HEK293 (cell line): Measurements from ENCODE around the gene CCHCR1.
"Not testable (repeated sequence)": the region's sequence is repeated elsewhere in the genome, so short reads cannot be mapped to it uniquely, and the experiment has no call there.

Source experiments
- CTCF ChIA-PET: fragments of 350-600 bp; formaldehyde crosslinking; extraction: SDS; loops from one replicate; lab custom pipeline; 2021; ENCODE audit warnings: antibody characterized with exemption; lab: Yijun Ruan, JAX
- POLR2A ChIA-PET: fragments of 300-600 bp; formaldehyde crosslinking; extraction: SDS; loops from one replicate; lab custom pipeline; 2020; ENCODE audit warnings: antibody characterized with exemption, inconsistent platforms; lab: Yijun Ruan, JAX
- H3K27ac ChIP-seq: fragments of 200-500 bp; sonication (Bioruptor generic); 2 replicates; pipeline ENCODE4 v1.5.1; 2014; ENCODE audit warnings: low read depth, low read length, control low read depth, inconsistent platforms; ENCODE audit errors: extremely low read depth
- H3K36me3 ChIP-seq, 2 experiments: fragments of 200-500 bp in 1 of 2; sonication (Bioruptor generic) in 1 of 2; 1 replicate in 1 of 2; 2 replicates in 1 of 2; pipeline ENCODE4 v1.5.1; 2014 to 2017; ENCODE audit warnings: inconsistent platforms in 2 of 2, low read length in 2 of 2; ENCODE audit not compliant: control insufficient read depth in 2 of 2, insufficient read depth in 1 of 2
- H3K4me1 ChIP-seq: fragments of 200-500 bp; sonication (Bioruptor generic); 2 replicates; pipeline ENCODE4 v1.5.1; 2014; ENCODE audit warnings: mild to moderate bottlenecking, low read length, inconsistent platforms; ENCODE audit not compliant: control insufficient read depth, insufficient read depth
- H3K4me3 ChIP-seq: 2 replicates; pipeline ENCODE4 v1.5.1; 2011; ENCODE audit warnings: low read depth, mild to moderate bottlenecking, control low read depth, low read length, moderate library complexity
- H3K9me3 ChIP-seq: fragments of 200-500 bp; sonication (Bioruptor generic); 2 replicates; pipeline ENCODE4 v1.5.1; 2014; ENCODE audit warnings: low read depth, low read length, inconsistent platforms; ENCODE audit not compliant: control insufficient read depth, insufficient read depth
- EGR2 ChIP-seq: fragments of 450-650 bp; formaldehyde crosslinking; IDR thresholded peaks from 2 replicates; pipeline ENCODE4 v1.5.1; 2016; ENCODE audit warnings: low read depth, missing biosample characterization, missing genetic modification characterization
- GFI1B ChIP-seq: fragments of 450-650 bp; formaldehyde crosslinking; IDR thresholded peaks from 2 replicates; pipeline ENCODE4 v1.5.1; 2016; ENCODE audit warnings: missing biosample characterization, missing genetic modification characterization
- KLF8 ChIP-seq: fragments of 450-650 bp; formaldehyde crosslinking; IDR thresholded peaks from 2 replicates; pipeline ENCODE4 v1.5.1; 2016; ENCODE audit warnings: missing biosample characterization, missing genetic modification characterization
- PRDM2 ChIP-seq: fragments of 450-650 bp; formaldehyde crosslinking; IDR thresholded peaks from 2 replicates; pipeline ENCODE4 v1.5.1; 2016; ENCODE audit warnings: missing biosample characterization, missing genetic modification characterization, borderline replicate concordance
- SCRT1 ChIP-seq: fragments of 450-650 bp; formaldehyde crosslinking; IDR thresholded peaks from 2 replicates; pipeline ENCODE4 v1.5.1; 2016; ENCODE audit warnings: missing biosample characterization, missing genetic modification characterization, borderline replicate concordance
- SCRT2 ChIP-seq: fragments of 450-650 bp; formaldehyde crosslinking; IDR thresholded peaks from 2 replicates; pipeline ENCODE4 v1.5.1; 2016; ENCODE audit warnings: missing biosample characterization, missing genetic modification characterization
- SP7 ChIP-seq: fragments of 450-650 bp; formaldehyde crosslinking; IDR thresholded peaks from 2 replicates; pipeline ENCODE4 v1.5.1; 2016; ENCODE audit warnings: missing biosample characterization, missing genetic modification characterization
- YY1 ChIP-seq: fragments of 450-650 bp; formaldehyde crosslinking; IDR thresholded peaks from 2 replicates; pipeline ENCODE4 v1.5.1; 2018; ENCODE audit warnings: missing biosample characterization, missing genetic modification characterization
- ZBTB17 ChIP-seq: fragments of 450-650 bp; formaldehyde crosslinking; IDR thresholded peaks from 2 replicates; pipeline ENCODE4 v1.5.1; 2016; ENCODE audit warnings: missing biosample characterization, missing genetic modification characterization
- ZBTB8A ChIP-seq: fragments of 450-650 bp; formaldehyde crosslinking; IDR thresholded peaks from 2 replicates; pipeline ENCODE4 v1.5.1; 2016; ENCODE audit warnings: missing biosample characterization, missing genetic modification characterization
- ZIC2 ChIP-seq: fragments of 450-650 bp; formaldehyde crosslinking; IDR thresholded peaks from 2 replicates; pipeline ENCODE4 v1.5.1; 2016; ENCODE audit warnings: missing biosample characterization, missing genetic modification characterization
- ZNF138 ChIP-seq: fragments of 450-650 bp; formaldehyde crosslinking; IDR thresholded peaks from 2 replicates; pipeline ENCODE4 v1.5.1; 2016; ENCODE audit warnings: missing biosample characterization, missing genetic modification characterization, borderline replicate concordance
- ZNF2 ChIP-seq: fragments of 450-650 bp; formaldehyde crosslinking; IDR thresholded peaks from 2 replicates; pipeline ENCODE4 v1.5.1; 2016; ENCODE audit warnings: missing biosample characterization, missing genetic modification characterization
- ZNF362 ChIP-seq: fragments of 450-650 bp; formaldehyde crosslinking; IDR thresholded peaks from 2 replicates; pipeline ENCODE4 v1.5.1; 2016; ENCODE audit warnings: missing biosample characterization, missing genetic modification characterization
- ZNF394 ChIP-seq: fragments of 450-650 bp; formaldehyde crosslinking; IDR thresholded peaks from 2 replicates; pipeline ENCODE4 v1.5.1; 2016; ENCODE audit warnings: missing biosample characterization, missing genetic modification characterization, mild to moderate bottlenecking, moderate library complexity, borderline replicate concordance
- ZNF610 ChIP-seq: fragments of 450-650 bp; formaldehyde crosslinking; IDR thresholded peaks from 2 replicates; pipeline ENCODE4 v1.5.1; 2016; ENCODE audit warnings: missing biosample characterization, missing genetic modification characterization, borderline replicate concordance
- ZNF654 ChIP-seq: fragments of 450-650 bp; formaldehyde crosslinking; IDR thresholded peaks from 2 replicates; pipeline ENCODE4 v1.5.1; 2016; ENCODE audit warnings: low read depth, missing biosample characterization, missing genetic modification characterization
- ZNF707 ChIP-seq: fragments of 450-650 bp; formaldehyde crosslinking; IDR thresholded peaks from 2 replicates; pipeline ENCODE4 v1.5.1; 2016; ENCODE audit warnings: missing biosample characterization, missing genetic modification characterization
- ZNF843 ChIP-seq: fragments of 450-650 bp; formaldehyde crosslinking; IDR thresholded peaks from 2 replicates; pipeline ENCODE4 v1.5.1; 2016; ENCODE audit warnings: missing biosample characterization, missing genetic modification characterization
- ZSCAN18 ChIP-seq: fragments of 450-650 bp; formaldehyde crosslinking; IDR thresholded peaks from 2 replicates; pipeline ENCODE4 v1.5.1; 2016; ENCODE audit warnings: missing biosample characterization, missing genetic modification characterization
- ZSCAN30 ChIP-seq: fragments of 450-650 bp; IDR thresholded peaks from 2 replicates; pipeline ENCODE4 v1.5.1; 2018; ENCODE audit warnings: missing biosample characterization, mild to moderate bottlenecking, missing genetic modification characterization, moderate library complexity
- ZXDB ChIP-seq: fragments of 450-650 bp; formaldehyde crosslinking; IDR thresholded peaks from 2 replicates; pipeline ENCODE4 v1.5.1; 2016; ENCODE audit warnings: missing biosample characterization, missing genetic modification characterization
- TF ChIP-seq, protein P1 (sequence below): fragments of 450-650 bp; formaldehyde crosslinking; IDR thresholded peaks from 2 replicates; pipeline ENCODE4 v1.5.1; 2016; ENCODE audit warnings: missing biosample characterization, missing genetic modification characterization

CCHCR1 gene

GRCh38 chr6:31193206-31193605 lies 35.6 kb upstream of the CCHCR1 start (continued):
- TF ChIP-seq PRDM2 (tag by site-specific recombination) (no peak), ZNF138 (no peak), ZSCAN18 (tag by site-specific recombination) (no peak), ZIC2 (tag by site-specific recombination) (no peak), YY1 (tag by site-specific recombination) (no peak), ZNF707 (tag by site-specific recombination) (no peak), EGR2 (no peak)
- TF ChIP-seq, protein P1, sequence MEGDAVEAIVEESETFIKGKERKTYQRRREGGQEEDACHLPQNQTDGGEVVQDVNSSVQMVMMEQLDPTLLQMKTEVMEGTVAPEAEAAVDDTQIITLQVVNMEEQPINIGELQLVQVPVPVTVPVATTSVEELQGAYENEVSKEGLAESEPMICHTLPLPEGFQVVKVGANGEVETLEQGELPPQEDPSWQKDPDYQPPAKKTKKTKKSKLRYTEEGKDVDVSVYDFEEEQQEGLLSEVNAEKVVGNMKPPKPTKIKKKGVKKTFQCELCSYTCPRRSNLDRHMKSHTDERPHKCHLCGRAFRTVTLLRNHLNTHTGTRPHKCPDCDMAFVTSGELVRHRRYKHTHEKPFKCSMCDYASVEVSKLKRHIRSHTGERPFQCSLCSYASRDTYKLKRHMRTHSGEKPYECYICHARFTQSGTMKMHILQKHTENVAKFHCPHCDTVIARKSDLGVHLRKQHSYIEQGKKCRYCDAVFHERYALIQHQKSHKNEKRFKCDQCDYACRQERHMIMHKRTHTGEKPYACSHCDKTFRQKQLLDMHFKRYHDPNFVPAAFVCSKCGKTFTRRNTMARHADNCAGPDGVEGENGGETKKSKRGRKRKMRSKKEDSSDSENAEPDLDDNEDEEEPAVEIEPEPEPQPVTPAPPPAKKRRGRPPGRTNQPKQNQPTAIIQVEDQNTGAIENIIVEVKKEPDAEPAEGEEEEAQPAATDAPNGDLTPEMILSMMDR (tag by site-specific recombination) = no peak
- TF ChIP-seq, all 188 proteins: peak for 0

GRCh38 chr6:31192431-31193105 lies 35.0 kb upstream of the CCHCR1 start:
- ChIA-PET CTCF (interaction anchor here (0.6 to 9.7 kb wide), 25 partner anchors 9 to 905 kb away, joined by 3 to 214 read pairs (median 3); partner anchors contain the start of genes MICA, PSORS1C2 and TCF19), POLR2A (interaction anchor here (0.7 to 1.0 kb wide), 3 partner anchors 24 to 279 kb away, joined by 3 to 4 read pairs (median 4); partner anchors contain the start of gene VARS2)
- not testable (repeated sequence) for H3K4me3 ChIP-seq, H3K4me1 ChIP-seq, H3K27ac ChIP-seq, H3K36me3 ChIP-seq, H3K9me3 ChIP-seq
- TF ChIP-seq ZNF2 (tag by site-specific recombination) (peak; percentile 65; the same call in 1 of the 2 replicates), ZNF610 (tag by site-specific recombination) (0 out of 2 replicates have a peak, but pooled peaks have one; percentile 47), ZXDB (tag by site-specific recombination) (peak; percentile 21; the same call in 1 of the 2 replicates), KLF8 (0 out of 2 replicates have a peak, but pooled peaks have one; percentile 36), SCRT2 (tag by site-specific recombination) (peak; percentile 92), SCRT1 (tag by site-specific recombination) (peak; percentile 92), ZSCAN30 (tag by site-specific recombination) (peak; percentile 23; the same call in 1 of the 2 replicates), ZNF843 (tag by site-specific recombination) (0 out of 2 replicates have a peak, but pooled peaks have one; percentile 34), ZBTB8A (tag by site-specific recombination) (peak; percentile 35; the same call in 1 of the 2 replicates), ZBTB17 (tag by site-specific recombination) (peak; percentile 73; the same call in 1 of the 2 replicates), ZNF362 (tag by site-specific recombination) (peak; percentile 57), ZNF654 (tag by site-specific recombination) (peak; percentile 98), GFI1B (tag by site-specific recombination) (peak; percentile 91), SP7 (tag by site-specific recombination) (peak; percentile 52), ZNF394 (peak; percentile 66; the same call in 1 of the 2 replicates)
- TF ChIP-seq, protein P1 (tag by site-specific recombination) = peak; percentile 83
